K562 (cell line): ENCODE measurements around the gene SHF. TPM values are rescaled to one million over a fixed set of nuclear protein-coding genes. Genes with fewer than 3 reads are reported as not detected.

Experiments used
- ARID1B ChIP-seq: fragments of 450-650 bp; IDR thresholded peaks from 2 replicates; pipeline ENCODE4 v1.6.1; 2016; ENCODE audit warnings: antibody characterized with exemption, mild to moderate bottlenecking, inconsistent platforms
- CGGBP1 ChIP-seq: fragments of 250-450 bp; sonication (Bioruptor Pico); IDR thresholded peaks from 2 replicates; pipeline ENCODE4 v1.9.0; 2021; ENCODE audit warnings: mild to moderate bottlenecking
- DACH1 ChIP-seq: fragments of 450-650 bp; IDR thresholded peaks from 2 replicates; pipeline ENCODE4 v1.6.1; 2018; ENCODE audit not compliant: partially characterized antibody
- ELK1 ChIP-seq: sonication (generic); formaldehyde crosslinking; IDR thresholded peaks from 2 replicates; pipeline ENCODE4 v1.8.1; 2022; ENCODE audit warnings: missing genetic modification reagents
- HDAC3 ChIP-seq: fragments of 450-650 bp; IDR thresholded peaks from 2 replicates; pipeline ENCODE4 v1.6.1; 2018; ENCODE audit warnings: borderline replicate concordance, mild to moderate bottlenecking, moderate library complexity; ENCODE audit not compliant: partially characterized antibody
- KDM2B ChIP-seq: fragments of 250-450 bp; sonication (Bioruptor Pico); IDR thresholded peaks from 2 replicates; pipeline ENCODE4 v1.8.0; 2021; ENCODE audit warnings: mild to moderate bottlenecking, moderate library complexity
- KLF13 ChIP-seq: fragments of 450-650 bp; IDR thresholded peaks from 2 replicates; pipeline ENCODE4 v1.6.1; 2016; ENCODE audit warnings: missing genetic modification characterization, low read depth, mild to moderate bottlenecking, missing compliant biosample characterization, moderate library complexity, borderline replicate concordance
- LCOR ChIP-seq: sonication (generic); formaldehyde crosslinking; IDR thresholded peaks from 2 replicates; pipeline ENCODE4 v1.8.0; 2022; ENCODE audit warnings: mild to moderate bottlenecking, missing genetic modification reagents
- NBN ChIP-seq: fragments of 450-650 bp; IDR thresholded peaks from 2 replicates; pipeline ENCODE4 v1.6.1; 2016; ENCODE audit warnings: low read depth, mild to moderate bottlenecking
- NFIC ChIP-seq: fragments of 450-650 bp; IDR thresholded peaks from 2 replicates; pipeline ENCODE4 v1.6.1; 2017; ENCODE audit warnings: mild to moderate bottlenecking, inconsistent platforms
- POLR2AphosphoS5 ChIP-seq: IDR thresholded peaks from 2 replicates; pipeline ENCODE4 v1.6.1; 2011; ENCODE audit warnings: mild to moderate bottlenecking, low read depth, low read length, moderate library complexity; ENCODE audit not compliant: control insufficient read depth, insufficient read depth
- RAD51 ChIP-seq: fragments of 450-650 bp; IDR thresholded peaks from 2 replicates; pipeline ENCODE4 v1.7.1; 2016; ENCODE audit warnings: low read depth, mild to moderate bottlenecking, borderline replicate concordance
- SETDB1 ChIP-seq: IDR thresholded peaks from one replicate; pipeline ENCODE4 v1.6.1; 2012; ENCODE audit warnings: low read length, control low read depth, inconsistent platforms
- SMAD3 ChIP-seq: fragments of 450-650 bp; formaldehyde crosslinking; conservative IDR thresholded peaks from 2 replicates; pipeline ENCODE4 v1.4.0; 2020; ENCODE audit warnings: mild to moderate bottlenecking
- SREBF1 ChIP-seq: fragments of 150-350 bp; IDR thresholded peaks from 2 replicates; pipeline ENCODE4 v1.6.1; 2014; ENCODE audit warnings: antibody characterized with exemption, low read depth, low read length, borderline replicate concordance
- SUPT5H ChIP-seq: fragments of 450-650 bp; IDR thresholded peaks from 2 replicates; pipeline ENCODE4 v1.6.1; 2016
- TAL1 ChIP-seq: fragments of 450-650 bp; IDR thresholded peaks from 2 replicates; pipeline ENCODE4 v1.6.1; 2016; ENCODE audit warnings: mild to moderate bottlenecking
- TARDBP ChIP-seq: fragments of 450-650 bp; IDR thresholded peaks from 2 replicates; pipeline ENCODE4 v1.6.1; 2016
- TRIM28 ChIP-seq: fragments of 450-650 bp; IDR thresholded peaks from 2 replicates; pipeline ENCODE4 v1.6.1; 2017
- USF1 ChIP-seq: sonication (generic); formaldehyde crosslinking; IDR thresholded peaks from 2 replicates; pipeline ENCODE4 v1.9.0; 2022; ENCODE audit warnings: mild to moderate bottlenecking, missing genetic modification reagents
- ZBTB2 ChIP-seq: fragments of 450-650 bp; IDR thresholded peaks from 2 replicates; pipeline ENCODE4 v1.6.1; 2016; ENCODE audit warnings: antibody characterized with exemption
- ZC3H11A ChIP-seq: IDR thresholded peaks from 2 replicates; pipeline ENCODE4 v1.6.1; 2012; ENCODE audit warnings: low read depth, low read length, improper control_type of control experiment
- ZC3H8 ChIP-seq: fragments of 450-650 bp; IDR thresholded peaks from 2 replicates; pipeline ENCODE4 v1.6.1; 2017
- ZNF174 ChIP-seq: fragments of 250-450 bp; sonication (Bioruptor Pico); IDR thresholded peaks from 2 replicates; pipeline ENCODE4 v1.4.0; 2020; ENCODE audit warnings: mild to moderate bottlenecking
- ZNF354B ChIP-seq: fragments of 250-450 bp; sonication (Bioruptor Pico); IDR thresholded peaks from 2 replicates; pipeline ENCODE4 v1.4.0; 2020
- ZNF445 ChIP-seq: fragments of 250-450 bp; sonication (Bioruptor Pico); IDR thresholded peaks from 2 replicates; pipeline ENCODE4 v1.4.0; 2020; ENCODE audit warnings: low read depth, mild to moderate bottlenecking, moderate library complexity
- polyA plus RNA-seq, 8 experiments: library from polyadenylated mRNA; depleted of rRNA in 4 of 8; stranded (reverse) in 5 of 8; unstranded in 3 of 8; fragments of >200 nt; fragmentation: Nextera tagmentation in 2 of 8; fragmentation: Illumina TruSeq in 1 of 8; extraction: Ambion mirVana in 2 of 8; extraction: Trizol in 1 of 8; gene quantifications; 2 replicates each; pipeline versions ENCODE4 v1.2.1 to v1.2.3, GENCODE V29; 2011 to 2014; ENCODE audit warnings: inconsistent platforms in 1 of 8, missing spikeins in 1 of 8
- total RNA-seq, 7 experiments: library from RNA; depleted of rRNA in 6 of 7; stranded (reverse); fragments of >200 nt in 6 of 7; fragmentation: Illumina TruSeq in 2 of 7; extraction: Trizol in 2 of 7; gene quantifications; 2 replicates each; pipeline versions ENCODE4 v1.2.1 to v1.2.3, GENCODE V29; 2011 to 2021; ENCODE audit warnings: low replicate concordance in 1 of 7
- TF ChIP-seq, protein P1 (sequence below): sonication (generic); formaldehyde crosslinking; IDR thresholded peaks from 2 replicates; pipeline ENCODE4 v1.8.1; 2023; ENCODE audit warnings: mild to moderate bottlenecking, missing genetic modification reagents, moderate library complexity

SHF gene
- total and polyA plus RNA-seq, 9 of the 15 experiments (the other 6 are each of a cell fraction or from before 2014, with no cell fraction given) = 0.51 to 2.2 (median 0.85) TPM; not detected in 2

DNA sequence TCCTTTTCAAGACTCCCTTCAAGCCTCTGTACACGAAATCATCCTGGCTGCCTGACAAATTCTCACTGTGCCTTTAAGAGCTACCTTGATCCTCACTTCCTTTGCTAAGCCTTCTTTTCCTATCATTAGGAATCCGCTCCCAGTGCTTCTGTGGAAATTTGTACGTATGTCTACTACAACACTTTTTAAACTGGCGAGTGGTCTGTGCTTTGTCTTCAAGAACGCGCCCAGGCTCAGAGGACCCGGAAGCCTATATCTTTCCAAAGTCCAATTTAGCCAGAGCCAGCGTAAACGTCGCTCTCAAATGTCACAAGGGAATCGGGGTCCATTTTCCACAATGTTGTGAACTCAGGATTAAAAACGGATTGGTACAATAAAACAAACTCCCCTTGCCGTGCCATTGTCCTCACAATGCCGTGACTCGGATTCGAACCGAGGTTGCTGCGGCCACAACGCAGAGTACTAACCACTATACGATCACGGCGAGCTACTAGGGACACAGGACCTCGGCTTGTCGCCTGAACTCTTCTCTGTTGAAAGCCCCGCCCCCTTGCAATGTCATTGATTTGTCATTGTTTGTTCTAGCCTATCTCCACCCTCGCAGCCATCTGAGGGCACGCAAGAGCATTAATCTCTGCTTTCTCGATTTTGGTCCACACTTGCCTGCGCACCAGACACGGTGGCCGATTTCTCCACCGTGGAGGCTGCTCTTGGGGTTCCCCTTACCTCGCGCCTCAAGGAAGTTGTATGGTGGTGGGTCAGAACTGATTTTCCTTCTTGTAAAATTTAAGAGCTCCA lies 12.4 kb upstream of the SHF start (continued):
- TF ChIP-seq NBN (peak; percentile 91), SETDB1 (no peak), USF1 (CRISPR knock-in tag) (no peak), ZNF354B (no peak), SMAD3 (CRISPR knock-in tag) (peak; percentile 61; the same call in 1 of the 2 replicates), CGGBP1 (CRISPR knock-in tag) (no peak), POLR2AphosphoS5 (peak; percentile 24; the same call in 1 of the 2 replicates), ZNF445 (CRISPR knock-in tag) (no peak), KLF13 (tag) (peak; percentile 99), LCOR (CRISPR knock-in tag) (peak; percentile 88), ZBTB2 (peak; percentile 83), DACH1 (no peak), ELK1 (CRISPR knock-in tag) (no peak), TAL1 (no peak), NFIC (peak; percentile 85), KDM2B (no peak), HDAC3 (no peak), ZC3H8 (no peak), TARDBP (peak; percentile 72), ZC3H11A (no peak), SUPT5H (0 out of 2 replicates have a peak, but pooled peaks have one; percentile 25), TRIM28 (peak; percentile 54; the same call in 1 of the 2 replicates), ARID1B (peak; percentile 51), RAD51 (no peak), ZNF174 (CRISPR knock-in tag) (no peak), SREBF1 (no peak)
- TF ChIP-seq, protein P1, sequence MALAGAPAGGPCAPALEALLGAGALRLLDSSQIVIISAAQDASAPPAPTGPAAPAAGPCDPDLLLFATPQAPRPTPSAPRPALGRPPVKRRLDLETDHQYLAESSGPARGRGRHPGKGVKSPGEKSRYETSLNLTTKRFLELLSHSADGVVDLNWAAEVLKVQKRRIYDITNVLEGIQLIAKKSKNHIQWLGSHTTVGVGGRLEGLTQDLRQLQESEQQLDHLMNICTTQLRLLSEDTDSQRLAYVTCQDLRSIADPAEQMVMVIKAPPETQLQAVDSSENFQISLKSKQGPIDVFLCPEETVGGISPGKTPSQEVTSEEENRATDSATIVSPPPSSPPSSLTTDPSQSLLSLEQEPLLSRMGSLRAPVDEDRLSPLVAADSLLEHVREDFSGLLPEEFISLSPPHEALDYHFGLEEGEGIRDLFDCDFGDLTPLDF (CRISPR knock-in tag) = 0 out of 2 replicates have a peak, but pooled peaks have one; percentile 1
